CD4-positive, alpha-beta T cell (primary cell): Measurements from ENCODE around the gene CPTP. TPM values are rescaled to one million over a fixed set of nuclear protein-coding genes. Genes with fewer than 3 reads are reported as not detected.

ENCODE experiments used
- ATAC-seq: fragments of 200-7000 bp; cut with Tn5 transposase; one replicate; pipeline ENCODE4 v1.10.0; 2022; ENCODE audit warnings: mild to moderate bottlenecking; ENCODE audit not compliant: poor library complexity
- CTCF ChIA-PET: fragments of 350-600 bp; sonication (Branson Sonifier 250); formaldehyde crosslinking; loops from one replicate; lab custom pipeline; 2021; ENCODE audit warnings: antibody characterized with exemption, inconsistent platforms; lab: Charles Lee
- POLR2A ChIA-PET: fragments of 350-600 bp; sonication (Branson Sonifier 250); formaldehyde crosslinking; loops from one replicate; lab custom pipeline; 2021; ENCODE audit warnings: antibody characterized with exemption, inconsistent platforms; lab: Charles Lee
- DNase-seq, 14 experiments: peaks; one replicate each; pipeline ENCODE4 v3.0.0-alpha.2; 2013 to 2020; ENCODE audit warnings: mixed read lengths in 2 of 14
- H3K27ac ChIP-seq, 2 donors: one replicate each; pipeline versions ENCODE4 v1.5.1 to v1.7.0; 2013; ENCODE audit warnings: low read length in 2 of 2, low read depth in 1 of 2, mild to moderate bottlenecking in 1 of 2
- H3K27me3 ChIP-seq, 2 experiments: 1 replicate in 1 of 2; 2 replicates in 1 of 2; pipeline versions ENCODE4 v1.6.1 to v1.7.0; 2013; ENCODE audit warnings: low read length in 2 of 2, control low read depth in 1 of 2, mild to moderate bottlenecking in 1 of 2, moderate library complexity in 1 of 2; ENCODE audit not compliant: insufficient read depth in 2 of 2, control insufficient read depth in 1 of 2
- H3K36me3 ChIP-seq: one replicate; pipeline ENCODE4 v1.6.1; 2013; ENCODE audit warnings: low read length, control low read depth; ENCODE audit not compliant: insufficient read depth
- H3K4me1 ChIP-seq: one replicate; pipeline ENCODE4 v1.6.1; 2013; ENCODE audit warnings: low read length, control low read depth; ENCODE audit not compliant: insufficient read depth
- H3K4me3 ChIP-seq: one replicate; pipeline ENCODE4 v1.5.1; 2013; ENCODE audit warnings: mild to moderate bottlenecking, low read length, moderate library complexity
- H3K9me3 ChIP-seq, 2 experiments: 1 replicate in 1 of 2; 2 replicates in 1 of 2; pipeline versions ENCODE4 v1.6.1 to v1.7.0; 2013; ENCODE audit warnings: low read length in 2 of 2, mild to moderate bottlenecking in 2 of 2, control low read depth in 1 of 2, moderate library complexity in 1 of 2; ENCODE audit not compliant: control insufficient read depth in 1 of 2, insufficient read depth in 1 of 2
- H3K27ac Mint-ChIP-seq: one replicate; pipeline ENCODE4 v1.8.0; 2020; ENCODE audit warnings: mixed read lengths
- H3K27me3 Mint-ChIP-seq: one replicate; pipeline ENCODE4 v1.8.0; 2021; ENCODE audit warnings: mixed read lengths
- H3K36me3 Mint-ChIP-seq: one replicate; pipeline ENCODE4 v1.8.0; 2021; ENCODE audit warnings: low read depth, mixed read lengths
- H3K4me1 Mint-ChIP-seq: one replicate; pipeline ENCODE4 v1.8.0; 2021; ENCODE audit warnings: low read depth, mixed read lengths
- H3K4me3 Mint-ChIP-seq: one replicate; pipeline ENCODE4 v1.8.0; 2020; ENCODE audit warnings: mild to moderate bottlenecking, mixed read lengths
- H3K9me3 Mint-ChIP-seq: one replicate; pipeline ENCODE4 v1.8.0; 2020; ENCODE audit warnings: mixed read lengths
- intact Hi-C, 2 experiments: fragments of 100-400 bp; cut with DNase I in 1 of 2; cut with micrococcal nuclease in 1 of 2; formaldehyde crosslinking; loops; one replicate each; pipeline versions ENCODE4 v1.15.1 to v1.9.0; 2023 to 2025; cut with DNase I, micrococcal nuclease
- total RNA-seq, 174 experiments: library from RNA in 2 of 174; stranded (reverse) in 2 of 174; gene quantifications; one replicate each; pipeline ENCODE4 v1.2.3 and lab custom pipeline; 2021 to 2026
- TF ChIP-seq, protein P1 (sequence below): fragments of 200-600 bp; IDR thresholded peaks from one replicate; pipeline ENCODE4 v1.8.0; 2022; ENCODE audit warnings: antibody characterized with exemption, mild to moderate bottlenecking

Gene CPTP
- total RNA-seq, 2 experiments from 2014 or later, result 11.6 to 12.9 TPM

GRCh38 chr1:1361233-1361981 is 36.8 kb downstream of the CPTP start:
- peaks cover 20 to 22% of the 10 kb centered on the region in 2 experiments for H3K27me3 ChIP-seq
- CTCF ChIA-PET, result no interaction called here
- H3K9me3 Mint-ChIP-seq, result no peaks in the 10 kb centered on the region
- intact Hi-C loops, result no loop called here
- POLR2A ChIA-PET, result no interaction called here
- no peak overlapping the region for H3K27ac Mint-ChIP-seq
- peaks cover 25% of the 10 kb centered on the region for H3K4me1 ChIP-seq
- H3K36me3 ChIP-seq, result no peaks in the 10 kb centered on the region
- H3K4me1 Mint-ChIP-seq, result peaks cover 12% of the 10 kb centered on the region
- peaks cover 26% of the 10 kb centered on the region for H3K27me3 Mint-ChIP-seq
- DNase-seq (no peak), ATAC-seq (no peak)
- H3K36me3 Mint-ChIP-seq, result no peaks in the 10 kb centered on the region
- H3K9me3 ChIP-seq, result peaks cover 0 to 14% of the 10 kb centered on the region in 2 experiments
- no peak overlapping the region for H3K4me3 Mint-ChIP-seq
- H3K4me3 ChIP-seq, result no peak overlapping the region
- no peak overlapping the region for H3K27ac ChIP-seq
- TF ChIP-seq, protein P1, sequence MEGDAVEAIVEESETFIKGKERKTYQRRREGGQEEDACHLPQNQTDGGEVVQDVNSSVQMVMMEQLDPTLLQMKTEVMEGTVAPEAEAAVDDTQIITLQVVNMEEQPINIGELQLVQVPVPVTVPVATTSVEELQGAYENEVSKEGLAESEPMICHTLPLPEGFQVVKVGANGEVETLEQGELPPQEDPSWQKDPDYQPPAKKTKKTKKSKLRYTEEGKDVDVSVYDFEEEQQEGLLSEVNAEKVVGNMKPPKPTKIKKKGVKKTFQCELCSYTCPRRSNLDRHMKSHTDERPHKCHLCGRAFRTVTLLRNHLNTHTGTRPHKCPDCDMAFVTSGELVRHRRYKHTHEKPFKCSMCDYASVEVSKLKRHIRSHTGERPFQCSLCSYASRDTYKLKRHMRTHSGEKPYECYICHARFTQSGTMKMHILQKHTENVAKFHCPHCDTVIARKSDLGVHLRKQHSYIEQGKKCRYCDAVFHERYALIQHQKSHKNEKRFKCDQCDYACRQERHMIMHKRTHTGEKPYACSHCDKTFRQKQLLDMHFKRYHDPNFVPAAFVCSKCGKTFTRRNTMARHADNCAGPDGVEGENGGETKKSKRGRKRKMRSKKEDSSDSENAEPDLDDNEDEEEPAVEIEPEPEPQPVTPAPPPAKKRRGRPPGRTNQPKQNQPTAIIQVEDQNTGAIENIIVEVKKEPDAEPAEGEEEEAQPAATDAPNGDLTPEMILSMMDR, result no peak

- H3K27ac ChIP-seq, result no peak overlapping the region
- TF ChIP-seq, protein P1, result no peak
- Mint-ChIP-seq H3K27me3 (peaks cover 26% of the 10 kb centered on the region), H3K36me3 (no peaks in the 10 kb centered on the region), H3K9me3 (no peaks in the 10 kb centered on the region), H3K4me1 (peaks cover 12% of the 10 kb centered on the region), H3K4me3 (no peak overlapping the region), H3K27ac (no peak overlapping the region)
- no peaks in the 10 kb centered on the region for H3K36me3 ChIP-seq
- DNase-seq (no peak), ATAC-seq (no peak)
- peaks cover 16 to 19% of the 10 kb centered on the region in 2 experiments for H3K27me3 ChIP-seq
- CTCF ChIA-PET, result no interaction called here
- peaks cover 0 to 10% of the 10 kb centered on the region in 2 experiments for H3K9me3 ChIP-seq
- H3K4me3 ChIP-seq, result no peak overlapping the region
- intact Hi-C loops, result no loop called here
- peaks cover 25% of the 10 kb centered on the region for H3K4me1 ChIP-seq
- POLR2A ChIA-PET, result no interaction called here
These were observed 37.4 kb downstream of the CPTP start for GRCh38 chr1:1361982-1362423.

GRCh38 chr1:1364266-1364665 is 39.7 kb downstream of the CPTP start:
- DNase-seq (no peak), ATAC-seq (no peak)
- Mint-ChIP-seq H3K36me3 (no peaks in the 10 kb centered on the region), H3K9me3 (no peaks in the 10 kb centered on the region), H3K27ac (no peak overlapping the region), H3K4me3 (no peak overlapping the region), H3K27me3 (peaks cover 9% of the 10 kb centered on the region), H3K4me1 (peaks cover 11% of the 10 kb centered on the region)
- intact Hi-C loops, result no loop called here
- H3K27me3 ChIP-seq, result peaks cover 0 to 7% of the 10 kb centered on the region in 2 experiments
- POLR2A ChIA-PET, result no interaction called here
- CTCF ChIA-PET, result no interaction called here
- TF ChIP-seq, protein P1, result no peak
- H3K4me3 ChIP-seq, result no peak overlapping the region
- peaks cover 9% of the 10 kb centered on the region for H3K4me1 ChIP-seq
- H3K36me3 ChIP-seq, result no peaks in the 10 kb centered on the region
- H3K9me3 ChIP-seq, result peaks cover 0 to 6% of the 10 kb centered on the region in 2 experiments
- H3K27ac ChIP-seq, result no peak overlapping the region
